K562 (cell line): ENCODE measurements around the gene CDX1. TPM values are rescaled to one million over a fixed set of nuclear protein-coding genes. Genes with fewer than 3 reads are reported as not detected.

ENCODE experiments used
- ATAC-seq: fragments of 200-7000 bp; cut with Tn5 transposase; 3 replicates; pipeline ENCODE4 v1.9.1; 2020; ENCODE audit warnings: moderate library complexity
- BruUV-seq: library from RNA; stranded (reverse); fragments of 400-500 nt; replicated peaks from 2 replicates; lab custom pipeline; 2021; lab: Mats Ljungman, UMichigan
- CTCF ChIA-PET: fragments of 300-600 bp; formaldehyde crosslinking; extraction: SDS; loops from one replicate; lab custom pipeline; 2021; ENCODE audit warnings: low intra/inter-chr PET ratio; lab: Yijun Ruan, JAX
- POLR2A ChIA-PET: fragments of 300-600, 350-650 bp; sonication (Branson Sonifier 250); formaldehyde crosslinking; extraction: SDS; loops from one replicate; lab custom pipeline; 2021; ENCODE audit warnings: antibody characterized with exemption, inconsistent platforms; lab: Yijun Ruan, JAX
- DNase-seq, 4 experiments: peaks; one replicate each; pipeline versions ENCODE4 v3.0.0 to v3.0.0-alpha.2; 2011 to 2018; ENCODE audit warnings: low spot score in 3 of 4, mixed read lengths in 3 of 4; ENCODE audit errors: extremely low read depth in 1 of 4
- FAIRE-seq: peaks from 2 replicates; lab custom pipeline; 2011; peaks lifted over from hg19 to GRCh38; lab: Jason Lieb, UNC
- H2AFZ ChIP-seq: 2 replicates; pipeline ENCODE4 v1.6.0; 2011; ENCODE audit warnings: low read depth, low read length, control low read depth, inconsistent platforms
- H3K27ac ChIP-seq: fragments of 200-600 bp; 3 replicates; pipeline ENCODE4 v1.8.0; 2011; ENCODE audit warnings: low read depth, mild to moderate bottlenecking, control low read depth, inconsistent platforms, low read length, moderate library complexity, mixed read lengths; ENCODE audit errors: extremely low read depth
- H3K27me3 ChIP-seq, 2 experiments: fragments of 300-600 bp in 1 of 2; 2 replicates in 1 of 2; 3 replicates in 1 of 2; pipeline versions ENCODE4 v1.6.0 to v1.8.0; 2011; ENCODE audit warnings: inconsistent platforms in 2 of 2, low read length in 2 of 2, mild to moderate bottlenecking in 1 of 2, mixed read lengths in 1 of 2, moderate library complexity in 1 of 2; ENCODE audit not compliant: control insufficient read depth in 2 of 2, insufficient read depth in 2 of 2
- H3K36me3 ChIP-seq: fragments of 300-600 bp; 3 replicates; pipeline ENCODE4 v1.8.0; 2011; ENCODE audit warnings: mild to moderate bottlenecking, low read length, inconsistent platforms; ENCODE audit not compliant: control insufficient read depth, insufficient read depth
- H3K4me1 ChIP-seq, 2 experiments: fragments of 200-600 bp in 1 of 2; replicated peaks in 1 of 2; 2 replicates in 1 of 2; 3 replicates in 1 of 2; pipeline versions ENCODE4 v1.5.1 to v1.8.0; 2011; ENCODE audit warnings: inconsistent platforms in 2 of 2, low read length in 2 of 2, mild to moderate bottlenecking in 1 of 2, mixed read lengths in 1 of 2, moderate library complexity in 1 of 2; ENCODE audit not compliant: control insufficient read depth in 2 of 2, insufficient read depth in 2 of 2
- H3K4me2 ChIP-seq: 2 replicates; pipeline ENCODE4 v1.6.1; 2011; ENCODE audit warnings: low read length, control low read depth, inconsistent platforms, mixed read lengths; ENCODE audit not compliant: insufficient read depth
- H3K4me3 ChIP-seq: fragments of 200-600 bp; sonication (generic), shearing (Covaris generic); 2 replicates; pipeline ENCODE4 v1.5.1; 2016; ENCODE audit warnings: control low read depth, inconsistent platforms
- H3K79me2 ChIP-seq: fragments of 200-600 bp; 3 replicates; pipeline ENCODE4 v1.8.0; 2011; ENCODE audit warnings: low read length, inconsistent platforms; ENCODE audit not compliant: control insufficient read depth, insufficient read depth
- H3K9ac ChIP-seq, 2 experiments: 2 replicates each; pipeline versions ENCODE4 v1.6.0 to v1.6.1; 2011; ENCODE audit warnings: low read depth in 2 of 2, low read length in 2 of 2, control low read depth in 1 of 2, inconsistent platforms in 1 of 2, mild to moderate bottlenecking in 1 of 2, mixed read lengths in 1 of 2; ENCODE audit not compliant: insufficient read depth in 1 of 2
- H3K9me1 ChIP-seq: one replicate; pipeline ENCODE4 v1.6.0; 2011; ENCODE audit warnings: inconsistent platforms, mild to moderate bottlenecking, low read length, moderate library complexity; ENCODE audit not compliant: control insufficient read depth, insufficient read depth
- H3K9me3 ChIP-seq: replicated peaks from 2 replicates; pipeline ENCODE4 v1.5.1; 2011; ENCODE audit warnings: low read depth, low read length, inconsistent platforms; ENCODE audit not compliant: control insufficient read depth, insufficient read depth
- H4K20me1 ChIP-seq: replicated peaks from 2 replicates; pipeline ENCODE4 v1.6.1; 2011; ENCODE audit warnings: low read length, inconsistent platforms, mixed read lengths; ENCODE audit not compliant: control insufficient read depth, insufficient read depth
- ARID3B ChIP-seq: fragments of 250-450 bp; sonication (Bioruptor Pico); IDR thresholded peaks from 2 replicates; pipeline ENCODE4 v1.4.0; 2020; ENCODE audit warnings: borderline replicate concordance
- CGGBP1 ChIP-seq: fragments of 250-450 bp; sonication (Bioruptor Pico); IDR thresholded peaks from 2 replicates; pipeline ENCODE4 v1.9.0; 2021; ENCODE audit warnings: mild to moderate bottlenecking
- HNRNPL ChIP-seq: fragments of 200-400 bp; formaldehyde crosslinking; IDR thresholded peaks from 2 replicates; pipeline ENCODE4 v1.6.1; 2017; ENCODE audit warnings: low read depth, mild to moderate bottlenecking, low read length
- HNRNPLL ChIP-seq: fragments of 200-400 bp; formaldehyde crosslinking; IDR thresholded peaks from 2 replicates; pipeline ENCODE4 v1.6.1; 2017; ENCODE audit warnings: low read length, low read depth, mild to moderate bottlenecking; ENCODE audit not compliant: poor library complexity, severe bottlenecking
- MLX ChIP-seq, 2 experiments: fragments of 450-650 bp in 1 of 2; sonication (generic) in 1 of 2; formaldehyde crosslinking; conservative IDR thresholded peaks; 2 replicates each; pipeline versions ENCODE4 v1.4.0 to v1.8.1; 2020 to 2022; ENCODE audit warnings: mild to moderate bottlenecking in 1 of 2, missing genetic modification reagents in 1 of 2
- NCOA2 ChIP-seq, 2 experiments: fragments of 450-650 bp; IDR thresholded peaks; 2 replicates each; pipeline ENCODE4 v1.6.1; 2018; ENCODE audit warnings: mild to moderate bottlenecking in 2 of 2, moderate library complexity in 1 of 2; ENCODE audit not compliant: partially characterized antibody in 2 of 2
- TCF3 ChIP-seq: sonication (generic); formaldehyde crosslinking; IDR thresholded peaks from 2 replicates; pipeline ENCODE4 v1.4.0; 2020; ENCODE audit warnings: mild to moderate bottlenecking, missing genetic modification reagents
- WGBS: fragments of 100-300 bp; shearing (Covaris generic); methylation state at CpG from one replicate; pipeline ENCODE4 v1.1.6; 2016; ENCODE audit warnings: low coverage, mixed read lengths; ENCODE audit not compliant: insufficient coverage; ENCODE audit errors: missing lambda C conversion rate; 5-methylcytosine and 5-hydroxymethylcytosine counted together
- in situ Hi-C: fragments of 300-500 bp; cut with MboI; formaldehyde crosslinking; loops from 4 replicates; pipeline ENCODE4 v1.15.0; 2018; ENCODE audit warnings: inconsistent platforms, mixed read lengths
- intact Hi-C: fragments of 100-400 bp; cut with micrococcal nuclease; formaldehyde crosslinking; loops from 2 replicates; pipeline ENCODE4 v1.14.2; 2022
- polyA plus RNA-seq, 8 experiments: library from polyadenylated mRNA; depleted of rRNA in 4 of 8; stranded (reverse) in 5 of 8; unstranded in 3 of 8; fragments of >200 nt; fragmentation: Nextera tagmentation in 2 of 8; fragmentation: Illumina TruSeq in 1 of 8; extraction: Ambion mirVana in 2 of 8; extraction: Trizol in 1 of 8; gene quantifications; 2 replicates each; pipeline versions ENCODE4 v1.2.1 to v1.2.3, GENCODE V29; 2011 to 2014; ENCODE audit warnings: inconsistent platforms in 1 of 8, missing spikeins in 1 of 8
- total RNA-seq, 7 experiments: library from RNA; depleted of rRNA in 6 of 7; stranded (reverse); fragments of >200 nt in 6 of 7; fragmentation: Illumina TruSeq in 2 of 7; extraction: Trizol in 2 of 7; gene quantifications; 2 replicates each; pipeline versions ENCODE4 v1.2.1 to v1.2.3, GENCODE V29; 2011 to 2021; ENCODE audit warnings: low replicate concordance in 1 of 7

CDX1 gene
- total and polyA plus RNA-seq, 9 of the 15 experiments (the other 6 are each of a cell fraction or from before 2014, with no cell fraction given), result 0.06 to 0.16 TPM; not detected in 7

GRCh38 chr5:150124596-150124995 lies 42.0 kb upstream of the CDX1 start (continued):
- no peak for TF ChIP-seq ARID3B (CRISPR knock-in tag)
- TF ChIP-seq, all 486 proteins: peak for 0

GRCh38 chr5:150125334-150125733 lies 41.2 kb upstream of the CDX1 start:
- intact Hi-C loops, result loop anchor here (10.0 kb wide), 2 partner anchors 51 to 291 kb away; no protein-coding TSS in a partner anchor
- peak overlapping the region in 1 of 2 experiments; percentile 22; a peak in 1 of 4 replicates for H3K9ac ChIP-seq
- no peak overlapping the region for H3K4me2 ChIP-seq
- WGBS, result 57% methylated on average over 10 of the region's 10 CpGs
- BruUV-seq, result no TSS peak
- TF ChIP-seq HNRNPL (no peak), HNRNPLL (no peak), MLX (CRISPR knock-in tag; conservative IDR thresholded peaks at IDR 0.05) (no peak), NCOA2 (IDR thresholded peaks at IDR 0.05; ENCODE audit: partially characterized antibody in 2 of 2) (no peak), CGGBP1 (no peak), TCF3 (CRISPR knock-in tag) (no peak)
- TF ChIP-seq, all 486 proteins: peak for 0
- Histone ChIP-seq H3K4me3 (no peak overlapping the region), H3K27me3 (no peaks in the 10 kb centered on the region), H3K27ac (no peak overlapping the region), H3K36me3 (no peaks in the 10 kb centered on the region), H3K79me2 (no peaks in the 10 kb centered on the region), H3K9me1 (no peaks in the 10 kb centered on the region), H3K4me1 (peaks cover 10 to 16% of the 10 kb centered on the region in 2 experiments; a peak in 4 of 5 replicates), H3K9me3 (no peaks in the 10 kb centered on the region), H4K20me1 (0 out of 2 replicates have a peak, but pooled peaks cover 3% of the 10 kb centered on the region), H2AFZ (no peak overlapping the region)
- CTCF ChIA-PET, result no interaction called here
- in situ Hi-C loops, result loop anchor here (5.0 kb wide), 1 partner anchor 97 kb away; no protein-coding TSS in a partner anchor
- no peak for DNase-seq
- no peak for ATAC-seq
- POLR2A ChIA-PET, result interaction anchor here (1.2 kb wide), 1 partner anchor 9 kb away, joined by 6 read pairs; no protein-coding TSS in a partner anchor
- FAIRE-seq, result no peak
